Chondrocyte (in vitro differentiated cells): ENCODE data around the gene EXOC5. TPM values are rescaled to one million over a fixed set of nuclear protein-coding genes. Genes with fewer than 3 reads are reported as not detected.

ENCODE experiments used
- DNase-seq: peaks from one replicate; pipeline ENCODE4 v3.0.0; 2021; ENCODE audit warnings: mixed read lengths, low spot score
- H3K27ac Mint-ChIP-seq: one replicate; pipeline ENCODE4 v1.8.0; 2021; ENCODE audit warnings: mild to moderate bottlenecking, moderate library complexity, mixed read lengths; ENCODE audit not compliant: unreplicated experiment
- H3K27me3 Mint-ChIP-seq: 2 replicates; pipeline ENCODE4 v1.8.0; 2021; ENCODE audit warnings: low read depth, mixed read lengths
- H3K36me3 Mint-ChIP-seq: 2 replicates; pipeline ENCODE4 v1.8.0; 2021; ENCODE audit warnings: low read depth, mixed read lengths
- H3K4me1 Mint-ChIP-seq: 2 replicates; pipeline ENCODE4 v1.8.0; 2021; ENCODE audit warnings: low read depth, mild to moderate bottlenecking, mixed read lengths
- H3K4me3 Mint-ChIP-seq: one replicate; pipeline ENCODE4 v1.8.0; 2021; ENCODE audit warnings: mild to moderate bottlenecking, moderate library complexity, mixed read lengths; ENCODE audit not compliant: unreplicated experiment
- H3K9me3 Mint-ChIP-seq: 2 replicates; pipeline ENCODE4 v1.8.0; 2021; ENCODE audit warnings: low read depth, mixed read lengths
- CTCF ChIP-seq: fragments of 200-600 bp; sonication (generic); IDR thresholded peaks from 2 replicates; pipeline ENCODE4 v1.5.0; 2021; ENCODE audit warnings: antibody characterized with exemption, mild to moderate bottlenecking, moderate library complexity
- total RNA-seq: library from RNA; stranded (reverse); gene quantifications from 3 replicates; pipeline ENCODE4 v1.2.1, GENCODE V29; 2021

The EXOC5 gene
- total RNA-seq, 1 donor from 2014 or later = 86.6 TPM

GRCh38 chr14:57168138-57168679, 100.5 kb downstream of the EXOC5 start:
- Mint-ChIP-seq H3K4me3 (no peak overlapping the region), H3K36me3 (no peaks in the 10 kb centered on the region), H3K27ac (no peak overlapping the region), H3K4me1 (no peaks in the 10 kb centered on the region), H3K9me3 (no peaks in the 10 kb centered on the region), H3K27me3 (peaks cover 5% of the 10 kb centered on the region)
- DNase-seq = no peak
- TF ChIP-seq CTCF = no peak

- Mint-ChIP-seq H3K9me3 (no peaks in the 10 kb centered on the region), H3K4me3 (no peak overlapping the region), H3K27ac (no peak overlapping the region), H3K36me3 (no peaks in the 10 kb centered on the region), H3K27me3 (peaks cover 20% of the 10 kb centered on the region), H3K4me1 (no peaks in the 10 kb centered on the region)
- no peak for TF ChIP-seq CTCF
- no peak for DNase-seq
Measured at GRCh38 chr14:57161583-57162234, 107.0 kb downstream of the EXOC5 start.

DNA sequence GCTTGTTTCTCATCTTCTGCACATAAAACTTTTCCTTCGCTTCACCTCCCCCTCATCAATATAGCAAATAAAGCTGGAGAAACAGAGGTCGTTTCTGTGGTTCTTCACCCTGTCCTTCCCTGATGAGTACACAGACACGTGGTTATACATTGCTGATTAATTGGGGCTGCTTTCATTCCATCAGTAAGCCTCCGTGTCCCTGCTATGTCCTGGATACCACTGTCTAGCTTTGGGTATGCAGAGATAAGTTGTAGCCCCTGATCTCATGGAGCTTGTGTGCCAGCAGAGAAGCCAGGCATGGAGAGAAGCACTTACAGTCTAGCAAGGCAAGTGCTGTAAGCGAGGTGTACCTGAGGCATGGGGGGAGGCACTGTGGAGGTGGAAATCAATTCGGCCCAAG, 108.4 kb downstream of the EXOC5 start:
- H3K4me3 Mint-ChIP-seq = no peak overlapping the region
- no peaks in the 10 kb centered on the region for H3K9me3 Mint-ChIP-seq
- H3K27me3 Mint-ChIP-seq = peaks cover 26% of the 10 kb centered on the region
- no peak for TF ChIP-seq CTCF
- H3K4me1 Mint-ChIP-seq = no peaks in the 10 kb centered on the region
- H3K36me3 Mint-ChIP-seq = no peaks in the 10 kb centered on the region
- no peak overlapping the region for H3K27ac Mint-ChIP-seq
- DNase-seq = no peak

DNA sequence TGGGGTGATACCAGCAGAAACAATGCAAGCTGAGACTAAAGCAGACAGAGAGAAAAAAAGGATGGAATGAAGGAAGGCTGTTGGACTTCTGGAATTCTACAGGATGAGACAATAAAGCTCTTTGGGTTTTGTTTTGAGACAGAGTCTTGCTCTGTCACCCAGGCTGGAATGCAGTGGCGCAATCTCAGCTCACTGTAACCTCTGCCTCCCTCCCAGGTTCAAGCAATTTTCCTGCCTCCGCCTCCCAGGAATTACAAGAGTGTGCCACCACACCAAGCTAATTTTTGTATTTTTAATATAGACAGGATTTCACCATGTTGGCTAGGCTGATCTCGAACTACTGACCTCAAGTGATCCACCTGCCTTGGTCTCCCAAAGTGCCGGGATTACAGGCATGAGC, 115.4 kb downstream of the EXOC5 start:
- Mint-ChIP-seq H3K36me3 (no peaks in the 10 kb centered on the region), H3K27ac (no peak overlapping the region), H3K4me1 (no peaks in the 10 kb centered on the region), H3K4me3 (no peak overlapping the region), H3K9me3 (no peaks in the 10 kb centered on the region), H3K27me3 (peaks cover 13% of the 10 kb centered on the region)
- no peak for TF ChIP-seq CTCF
- no peak for DNase-seq

Other genes with a start within 250 kb of the EXOC5 start
- 32.5 to 47.4 TPM (median 39.2 TPM) in 3 replicates for gene AP5M1, start 66 bp upstream of the EXOC5 start, total RNA-seq
- 16.9 to 20.8 TPM (median 17.2 TPM) in 3 replicates for gene NAA30, start 121.7 kb upstream of the EXOC5 start, total RNA-seq
- gene CCDC198, start 225.0 kb upstream of the EXOC5 start, total RNA-seq = 0.13 TPM in 1 of 3 replicates, not detected in the others